Transverse colon (tissue), 3 donors: Measurements from ENCODE around the gene CRAMP1.

Experiments used
- POLR2A ChIP-seq: fragments of 450-650 bp; IDR thresholded peaks from one replicate; pipeline ENCODE4 v1.6.1; 2016; ENCODE audit warnings: antibody characterized with exemption, mild to moderate bottlenecking, moderate library complexity
- POLR2AphosphoS5 ChIP-seq, 3 donors: sonication (generic); formaldehyde crosslinking; IDR thresholded peaks; one replicate each; pipeline ENCODE4 v1.6.1; 2016; ENCODE audit warnings: antibody characterized with exemption in 3 of 3

GRCh38 chr16:1580256-1580655 lies 31.9 kb upstream of the CRAMP1 start:
- TF ChIP-seq POLR2AphosphoS5 (IDR thresholded peaks at IDR 0.05) (no peak), POLR2A (no peak)
